Keratinocyte (primary cell): ENCODE data around the gene CCM2.

Source experiments
- EZH2 ChIP-seq: IDR thresholded peaks from one replicate; pipeline ENCODE4 v1.6.1; 2012; ENCODE audit warnings: inconsistent platforms, mild to moderate bottlenecking, low read length, moderate library complexity
- TF ChIP-seq, protein P1 (sequence below), 3 experiments: IDR thresholded peaks in 1 of 3; conservative IDR thresholded peaks in 1 of 3; optimal IDR thresholded peaks in 1 of 3; 2 replicates in 2 of 3; 3 replicates in 1 of 3; pipeline versions ENCODE3 to v1.5.1; 2011; ENCODE audit warnings: low read length in 3 of 3, mild to moderate bottlenecking in 3 of 3, moderate library complexity in 2 of 3, control low read depth in 1 of 3, inconsistent platforms in 1 of 3; ENCODE audit not compliant: insufficient read depth in 2 of 3; ENCODE audit errors: extremely low read depth in 1 of 3

DNA sequence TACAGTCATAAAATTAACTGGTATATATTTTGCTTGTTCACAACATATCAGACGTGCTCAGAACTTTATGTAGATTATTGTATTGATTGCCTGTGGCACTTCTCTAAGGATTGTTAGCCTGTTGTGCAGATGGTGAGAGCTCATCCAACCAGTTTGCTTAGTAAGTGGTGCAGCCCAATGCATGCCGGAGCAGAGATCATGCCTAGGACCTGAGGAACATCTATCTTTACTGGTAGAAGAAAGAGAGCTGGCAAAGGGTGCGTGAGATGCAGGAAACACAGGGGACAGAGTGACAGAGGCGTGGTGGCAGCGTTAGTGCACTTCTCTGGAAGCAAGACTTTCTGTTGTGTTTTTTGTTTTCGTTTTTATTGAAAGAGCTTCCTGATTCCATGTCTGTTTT, 35.9 kb downstream of the CCM2 start:
- TF ChIP-seq, protein P1, sequence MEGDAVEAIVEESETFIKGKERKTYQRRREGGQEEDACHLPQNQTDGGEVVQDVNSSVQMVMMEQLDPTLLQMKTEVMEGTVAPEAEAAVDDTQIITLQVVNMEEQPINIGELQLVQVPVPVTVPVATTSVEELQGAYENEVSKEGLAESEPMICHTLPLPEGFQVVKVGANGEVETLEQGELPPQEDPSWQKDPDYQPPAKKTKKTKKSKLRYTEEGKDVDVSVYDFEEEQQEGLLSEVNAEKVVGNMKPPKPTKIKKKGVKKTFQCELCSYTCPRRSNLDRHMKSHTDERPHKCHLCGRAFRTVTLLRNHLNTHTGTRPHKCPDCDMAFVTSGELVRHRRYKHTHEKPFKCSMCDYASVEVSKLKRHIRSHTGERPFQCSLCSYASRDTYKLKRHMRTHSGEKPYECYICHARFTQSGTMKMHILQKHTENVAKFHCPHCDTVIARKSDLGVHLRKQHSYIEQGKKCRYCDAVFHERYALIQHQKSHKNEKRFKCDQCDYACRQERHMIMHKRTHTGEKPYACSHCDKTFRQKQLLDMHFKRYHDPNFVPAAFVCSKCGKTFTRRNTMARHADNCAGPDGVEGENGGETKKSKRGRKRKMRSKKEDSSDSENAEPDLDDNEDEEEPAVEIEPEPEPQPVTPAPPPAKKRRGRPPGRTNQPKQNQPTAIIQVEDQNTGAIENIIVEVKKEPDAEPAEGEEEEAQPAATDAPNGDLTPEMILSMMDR (optimal IDR thresholded peaks at IDR 0.05 in 1 of 3, IDR thresholded peaks at IDR 0.05 in 1 of 3, conservative IDR thresholded peaks at IDR 0.05 in 1 of 3; ENCODE audit: extremely low read depth in 1 of 3, insufficient read depth in 2 of 3, low read length in 3 of 3): no peak
- no peak for TF ChIP-seq EZH2
